ENCODE results near the gene DENR. TPM values are rescaled to one million over a fixed set of nuclear protein-coding genes. Genes with fewer than 3 reads are reported as not detected.

The DENR gene
- total and polyA plus RNA-seq, 2 of the 8 experiments (the other 6 are each of a cell fraction or from before 2014, with no cell fraction given) = 26.9 to 84.0 TPM

DNA sequence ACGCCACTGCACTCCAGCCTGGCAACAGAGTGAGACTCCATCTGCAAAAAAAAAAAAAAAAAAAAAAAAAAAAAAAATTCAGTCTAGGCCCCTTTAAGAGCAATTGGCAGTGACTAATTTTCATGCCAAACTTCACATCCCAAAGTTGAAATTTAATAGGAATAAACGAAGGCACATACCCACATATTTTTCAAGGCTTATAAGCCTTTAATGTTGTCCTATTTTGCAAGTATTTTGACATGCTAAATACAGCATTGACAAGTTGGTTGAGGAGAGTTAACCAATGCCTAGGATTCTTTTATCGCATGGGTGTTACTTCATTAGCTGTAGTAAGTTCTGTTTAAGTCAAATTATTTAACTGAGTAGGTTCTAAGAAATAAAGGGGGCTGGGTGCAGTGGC lies 59.2 kb downstream of the DENR start:
- ChIA-PET POLR2A (ENCODE audit: partially characterized antibody) (no interaction called here), CTCF (ENCODE audit: partially characterized antibody) (interaction anchor here (0.7 to 1.3 kb wide), 2 partner anchors 18 to 341 kb away, joined by 4 to 5 read pairs; no protein-coding TSS in a partner anchor)
- H3K27me3 ChIP-seq (replicated peaks in 1 of 4; ENCODE audit: control insufficient read depth in 3 of 4, extremely low read depth in 1 of 4, insufficient read depth in 3 of 4, low read length in 3 of 4) = no peaks in the 10 kb centered on the region
- H3K79me2 ChIP-seq (ENCODE audit: control insufficient read depth in 1 of 2, insufficient read depth in 2 of 2, low read length in 2 of 2) = no peaks in the 10 kb centered on the region
- H3K23me2 ChIP-seq (ENCODE audit: low read depth, low read length) = no peaks in the 10 kb centered on the region
- TF ChIP-seq PHF8 (conservative IDR thresholded peaks at IDR 0.05; ENCODE audit: low read depth, low read length) (no peak), TAF7 (optimal IDR thresholded peaks at IDR 0.05; ENCODE audit: borderline replicate concordance, low read depth, low read length) (no peak), RXRA (IDR thresholded peaks at IDR 0.05; ENCODE audit: insufficient read depth, low read depth, low read length) (no peak), HDAC6 (IDR thresholded peaks at IDR 0.05; ENCODE audit: low read depth, low read length) (no peak), GTF2F1 (IDR thresholded peaks at IDR 0.05; ENCODE audit: borderline replicate concordance, low read depth, low read length) (no peak), FOSL1 (IDR thresholded peaks at IDR 0.05; ENCODE audit: insufficient read depth, low read depth, low read length) (no peak), KDM5A (IDR thresholded peaks at IDR 0.05; ENCODE audit: low read length) (no peak), SAP30 (IDR thresholded peaks at IDR 0.05; ENCODE audit: insufficient read depth, insufficient replicate concordance, low read length) (no peak)
- TF ChIP-seq, protein P1, sequence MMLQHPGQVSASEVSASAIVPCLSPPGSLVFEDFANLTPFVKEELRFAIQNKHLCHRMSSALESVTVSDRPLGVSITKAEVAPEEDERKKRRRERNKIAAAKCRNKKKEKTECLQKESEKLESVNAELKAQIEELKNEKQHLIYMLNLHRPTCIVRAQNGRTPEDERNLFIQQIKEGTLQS (IDR thresholded peaks at IDR 0.05; ENCODE audit: insufficient read depth, low read depth, low read length) = no peak
- DNase-seq (ENCODE audit: low read depth in 1 of 2, low spot score in 2 of 2) = no peak
- H3K4me2 ChIP-seq (ENCODE audit: insufficient read depth in 1 of 2, low read depth in 2 of 2, low read length in 2 of 2) = no peak overlapping the region
- H3K9ac ChIP-seq (replicated peaks in 1 of 4; ENCODE audit: extremely low read depth in 1 of 4, low read depth in 3 of 4, low read length in 3 of 4) = no peak overlapping the region
- no peaks in the 10 kb centered on the region for H3K79me1 ChIP-seq (ENCODE audit: low read depth, low read length)
- H2AK5ac ChIP-seq (ENCODE audit: low read depth, low read length) = no peak overlapping the region
- no peak overlapping the region for H2BK20ac ChIP-seq (ENCODE audit: low read length)
- H3K4me1 ChIP-seq (replicated peaks in 1 of 4; ENCODE audit: control insufficient read depth in 3 of 4, insufficient read depth in 4 of 4, low read length in 3 of 4) = no peaks in the 10 kb centered on the region
- H3K23ac ChIP-seq (ENCODE audit: insufficient read length) = no peak overlapping the region
- H3K4me3 ChIP-seq (ENCODE audit: extremely low read depth in 1 of 4, insufficient read depth in 2 of 4, low read depth in 3 of 4, low read length in 4 of 4) = no peak overlapping the region
- no peak overlapping the region for H3K4ac ChIP-seq (replicated peaks; ENCODE audit: insufficient read length, low read depth, low read length)
- no peak overlapping the region for H2BK12ac ChIP-seq (ENCODE audit: low read depth, low read length)
- H2BK120ac ChIP-seq (replicated peaks; ENCODE audit: low read depth, low read length) = no peak overlapping the region
- no peak for FAIRE-seq
- H4K5ac ChIP-seq (ENCODE audit: insufficient read length, low read depth, low read length) = no peak overlapping the region
- no peak overlapping the region for H4K91ac ChIP-seq (replicated peaks; ENCODE audit: insufficient read length, low read length)
- H3K56ac ChIP-seq (replicated peaks; ENCODE audit: insufficient read length, low read depth, low read length) = no peak overlapping the region
- H3K14ac ChIP-seq (ENCODE audit: insufficient read length) = no peak overlapping the region
- 87% methylated on average over 3 of the region's 3 CpGs; no CpG with 5 or more reads in 1 of the 2 experiments for WGBS, 2 experiments (ENCODE audit: extremely low coverage in 1 of 2, insufficient coverage in 1 of 2, insufficient read length in 1 of 2, insufficient replicate concordance in 2 of 2, low coverage in 1 of 2, low lambda C conversion rate in 2 of 2, missing lambda C conversion rate in 1 of 2)
- H2BK15ac ChIP-seq (ENCODE audit: low read length) = no peak overlapping the region
- H2AFZ ChIP-seq (ENCODE audit: low read length) = no peak overlapping the region
- H4K20me1 ChIP-seq (replicated peaks in 1 of 2; ENCODE audit: control insufficient read depth in 1 of 2, insufficient read depth in 2 of 2, low read length in 2 of 2) = no peaks in the 10 kb centered on the region
- no peak overlapping the region for H3K18ac ChIP-seq (ENCODE audit: extremely low read depth, low read length)
- no peaks in the 10 kb centered on the region for H3K36me3 ChIP-seq (ENCODE audit: control insufficient read depth in 2 of 4, insufficient read depth in 4 of 4, low read length in 3 of 4)
- no peak overlapping the region for H3K27ac ChIP-seq (ENCODE audit: low read depth, low read length)
- H4K8ac ChIP-seq (ENCODE audit: extremely low read depth, insufficient read depth, low read length) = no peak overlapping the region
- no peak overlapping the region for H2BK5ac ChIP-seq (ENCODE audit: low read depth, low read length)
- H3K9me3 ChIP-seq (ENCODE audit: insufficient read depth in 2 of 2, low read depth in 1 of 2, low read length in 1 of 2) = no peaks in the 10 kb centered on the region

Data from H1 (cell line).